Esophagus muscularis mucosa (tissue), 4 donors: ENCODE results near the gene ATPAF2.

ENCODE experiments used
- EP300 ChIP-seq: sonication (generic); formaldehyde crosslinking; IDR thresholded peaks from one replicate; pipeline ENCODE4 v1.6.1; 2017; ENCODE audit warnings: antibody characterized with exemption
- POLR2A ChIP-seq: fragments of 450-650 bp; IDR thresholded peaks from one replicate; pipeline ENCODE4 v1.6.1; 2017; ENCODE audit warnings: antibody characterized with exemption, moderate library complexity, mild to moderate bottlenecking, low read depth
- TF ChIP-seq, protein P1 (sequence below), 3 experiments: fragments of 200-600 bp in 2 of 3; fragments of 450-650 bp in 1 of 3; sonication (generic) in 2 of 3; IDR thresholded peaks; one replicate each; pipeline ENCODE4 v1.5.1; 2017 to 2019; ENCODE audit warnings: antibody characterized with exemption in 3 of 3, mild to moderate bottlenecking in 2 of 3, moderate library complexity in 1 of 3

DNA sequence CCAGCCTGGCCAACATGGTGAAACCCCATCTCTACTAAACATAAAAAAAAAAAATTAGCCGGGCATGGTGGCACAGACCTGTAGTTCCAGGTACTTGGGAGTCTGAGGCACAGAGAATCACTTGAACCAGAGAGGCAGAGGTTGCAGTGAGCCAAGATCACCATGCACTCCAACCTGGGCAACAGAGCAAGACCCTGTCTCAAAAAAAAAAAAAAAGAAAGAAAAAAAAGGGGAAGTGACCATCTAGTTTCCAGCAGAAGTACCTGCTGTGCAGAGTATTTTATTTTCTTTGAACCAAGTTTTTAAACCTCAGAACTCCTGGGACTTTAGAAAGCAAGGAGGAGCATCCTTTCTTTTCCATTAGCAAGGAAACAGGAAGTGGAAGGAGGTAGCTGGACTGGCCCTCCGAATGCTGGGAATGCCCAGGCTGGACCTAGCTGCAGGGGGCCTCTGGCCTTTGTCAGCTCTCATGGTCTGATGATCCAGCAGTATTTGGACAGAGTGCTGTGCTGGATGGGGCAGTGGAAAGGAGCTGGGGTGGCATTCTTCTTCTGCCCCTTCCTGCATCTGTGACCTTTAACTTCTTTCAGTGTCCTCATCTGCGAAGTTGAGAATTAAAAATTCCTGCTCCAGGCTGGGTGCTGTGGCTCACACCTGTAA lies 6.9 kb upstream of the ATPAF2 start:
- TF ChIP-seq POLR2A (no peak), EP300 (no peak)
- TF ChIP-seq, protein P1, sequence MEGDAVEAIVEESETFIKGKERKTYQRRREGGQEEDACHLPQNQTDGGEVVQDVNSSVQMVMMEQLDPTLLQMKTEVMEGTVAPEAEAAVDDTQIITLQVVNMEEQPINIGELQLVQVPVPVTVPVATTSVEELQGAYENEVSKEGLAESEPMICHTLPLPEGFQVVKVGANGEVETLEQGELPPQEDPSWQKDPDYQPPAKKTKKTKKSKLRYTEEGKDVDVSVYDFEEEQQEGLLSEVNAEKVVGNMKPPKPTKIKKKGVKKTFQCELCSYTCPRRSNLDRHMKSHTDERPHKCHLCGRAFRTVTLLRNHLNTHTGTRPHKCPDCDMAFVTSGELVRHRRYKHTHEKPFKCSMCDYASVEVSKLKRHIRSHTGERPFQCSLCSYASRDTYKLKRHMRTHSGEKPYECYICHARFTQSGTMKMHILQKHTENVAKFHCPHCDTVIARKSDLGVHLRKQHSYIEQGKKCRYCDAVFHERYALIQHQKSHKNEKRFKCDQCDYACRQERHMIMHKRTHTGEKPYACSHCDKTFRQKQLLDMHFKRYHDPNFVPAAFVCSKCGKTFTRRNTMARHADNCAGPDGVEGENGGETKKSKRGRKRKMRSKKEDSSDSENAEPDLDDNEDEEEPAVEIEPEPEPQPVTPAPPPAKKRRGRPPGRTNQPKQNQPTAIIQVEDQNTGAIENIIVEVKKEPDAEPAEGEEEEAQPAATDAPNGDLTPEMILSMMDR (IDR thresholded peaks at IDR 0.05): no peak
